HepG2 (cell line): Measurements from ENCODE around the gene SLC6A5. TPM values are rescaled to one million over a fixed set of nuclear protein-coding genes. Genes with fewer than 3 reads are reported as not detected.

Experiments
- ATAC-seq: fragments of 200-7000 bp; cut with Tn5 transposase; 3 replicates; pipeline ENCODE4 v1.9.1; 2020; ENCODE audit warnings: mild to moderate bottlenecking, moderate library complexity
- BruUV-seq: library from RNA; stranded (reverse); fragments of 400-500 nt; replicated peaks from 2 replicates; lab custom pipeline; 2021; lab: Mats Ljungman, UMichigan
- CTCF ChIA-PET: fragments of 300-600 bp; formaldehyde crosslinking; extraction: SDS; loops from one replicate; lab custom pipeline; 2021; ENCODE audit warnings: low total read pairs, inconsistent platforms, low intra/inter-chr PET ratio; lab: Yijun Ruan, JAX
- POLR2A ChIA-PET: fragments of 350-600 bp; sonication (Branson Sonifier 250); formaldehyde crosslinking; loops from one replicate; lab custom pipeline; 2020; ENCODE audit warnings: antibody characterized with exemption, inconsistent platforms; lab: Yijun Ruan, JAX
- DNase-seq: peaks from one replicate; pipeline ENCODE4 v3.0.0-alpha.2; 2015; ENCODE audit warnings: low spot score
- FAIRE-seq: peaks from 3 replicates; lab custom pipeline; 2011; peaks lifted over from hg19 to GRCh38; lab: Jason Lieb, UNC
- H2AFZ ChIP-seq: one replicate; pipeline ENCODE4 v1.6.1; 2011; ENCODE audit warnings: low read length, inconsistent platforms
- H3K27ac ChIP-seq: fragments of 300-600 bp; 3 replicates; pipeline ENCODE4 v1.8.0; 2011; ENCODE audit warnings: mixed run types, mild to moderate bottlenecking, mixed read lengths, low read length, inconsistent platforms; ENCODE audit not compliant: insufficient read depth; ENCODE audit errors: extremely low read length
- H3K27me3 ChIP-seq, 2 experiments: fragments of 200-600 bp in 1 of 2; 2 replicates in 1 of 2; 3 replicates in 1 of 2; pipeline versions ENCODE4 v1.6.0 to v1.8.0; 2011; ENCODE audit warnings: low read length in 2 of 2, mild to moderate bottlenecking in 2 of 2, moderate library complexity in 2 of 2, inconsistent platforms in 1 of 2; ENCODE audit not compliant: insufficient read depth in 2 of 2, control insufficient read depth in 1 of 2
- H3K36me3 ChIP-seq, 2 experiments: fragments of 200-600 bp in 1 of 2; replicated peaks in 1 of 2; 2 replicates in 1 of 2; 3 replicates in 1 of 2; pipeline versions ENCODE4 v1.5.1 to v1.8.0; 2011; ENCODE audit warnings: low read length in 2 of 2, inconsistent platforms in 1 of 2; ENCODE audit not compliant: insufficient read depth in 2 of 2, control insufficient read depth in 1 of 2
- H3K4me1 ChIP-seq: 2 replicates; pipeline ENCODE4 v1.5.1; 2012; ENCODE audit warnings: low read length, inconsistent platforms; ENCODE audit not compliant: insufficient read depth
- H3K4me2 ChIP-seq: 2 replicates; pipeline ENCODE4 v1.6.0; 2011; ENCODE audit warnings: low read depth, low read length, inconsistent platforms
- H3K4me3 ChIP-seq, 3 experiments: fragments of 200-600 bp in 1 of 3; sonication (generic), shearing (Covaris generic) in 1 of 3; replicated peaks in 1 of 3; 2 replicates each; pipeline ENCODE4 v1.5.1; 2011 to 2016; ENCODE audit warnings: low read length in 3 of 3, inconsistent platforms in 2 of 3, low read depth in 2 of 3, mild to moderate bottlenecking in 2 of 3, control low read depth in 1 of 3, mixed read lengths in 1 of 3; ENCODE audit not compliant: insufficient read depth in 1 of 3
- H3K79me2 ChIP-seq: one replicate; pipeline ENCODE4 v1.6.1; 2011; ENCODE audit warnings: low read length, inconsistent platforms; ENCODE audit not compliant: insufficient read depth
- H3K9ac ChIP-seq: 2 replicates; pipeline ENCODE4 v1.6.0; 2011; ENCODE audit warnings: mild to moderate bottlenecking, low read depth, low read length, inconsistent platforms; ENCODE audit not compliant: insufficient read depth
- H3K9me3 ChIP-seq: 2 replicates; pipeline ENCODE4 v1.5.1; 2012; ENCODE audit warnings: mild to moderate bottlenecking, low read length
- H4K20me1 ChIP-seq: 2 replicates; pipeline ENCODE4 v1.6.0; 2011; ENCODE audit warnings: inconsistent platforms, mild to moderate bottlenecking, low read length, moderate library complexity; ENCODE audit not compliant: insufficient read depth
- HOXA3 ChIP-seq: sonication (generic); formaldehyde crosslinking; IDR thresholded peaks from 2 replicates; pipeline ENCODE4 v1.5.0; 2020; ENCODE audit warnings: missing genetic modification reagents
- ISX ChIP-seq: sonication (generic); formaldehyde crosslinking; conservative IDR thresholded peaks from 2 replicates; pipeline ENCODE4 v1.5.0; 2020; ENCODE audit warnings: missing genetic modification reagents
- JUN ChIP-seq: sonication (generic); formaldehyde crosslinking; IDR thresholded peaks from 2 replicates; pipeline ENCODE4 v1.4.0; 2020; ENCODE audit warnings: mild to moderate bottlenecking, missing genetic modification reagents
- MED13 ChIP-seq: sonication (generic); formaldehyde crosslinking; IDR thresholded peaks from 2 replicates; pipeline ENCODE4 v1.5.0; 2020; ENCODE audit warnings: missing genetic modification reagents
- MLLT10 ChIP-seq: sonication (generic); formaldehyde crosslinking; IDR thresholded peaks from 2 replicates; pipeline ENCODE4 v1.4.0; 2020; ENCODE audit warnings: missing genetic modification reagents
- NR2F2 ChIP-seq: IDR thresholded peaks from 2 replicates; pipeline ENCODE4 v1.6.1; 2012; ENCODE audit warnings: low read depth, inconsistent platforms, borderline replicate concordance
- SRSF1 ChIP-seq: fragments of 200-400 bp; formaldehyde crosslinking; optimal IDR thresholded peaks from 2 replicates; pipeline ENCODE3; 2017; ENCODE audit warnings: mild to moderate bottlenecking, low read depth, low read length, moderate library complexity
- TGIF2 ChIP-seq: IDR thresholded peaks from 2 replicates; pipeline ENCODE4 v1.6.1; 2016; ENCODE audit warnings: control low read depth, missing compliant biosample characterization
- TSC22D2 ChIP-seq: sonication (generic); formaldehyde crosslinking; IDR thresholded peaks from 2 replicates; pipeline ENCODE4 v1.5.1; 2020; ENCODE audit warnings: missing genetic modification reagents, mild to moderate bottlenecking, borderline replicate concordance
- ZFP37 ChIP-seq: sonication (generic); formaldehyde crosslinking; IDR thresholded peaks from 2 replicates; pipeline ENCODE4 v1.4.0; 2020; ENCODE audit warnings: missing genetic modification reagents, borderline replicate concordance
- ZNF121 ChIP-seq: sonication (generic); formaldehyde crosslinking; IDR thresholded peaks from 2 replicates; pipeline ENCODE4 v1.5.0; 2020; ENCODE audit warnings: mild to moderate bottlenecking, missing genetic modification reagents
- ZNF496 ChIP-seq: sonication (generic); formaldehyde crosslinking; IDR thresholded peaks from 2 replicates; pipeline ENCODE4 v1.8.1; 2023; ENCODE audit warnings: mild to moderate bottlenecking, moderate library complexity, missing genetic modification reagents; ENCODE audit not compliant: insufficient replicate concordance
- ZNF510 ChIP-seq: sonication (generic); formaldehyde crosslinking; IDR thresholded peaks from 2 replicates; pipeline ENCODE4 v1.4.0; 2020; ENCODE audit warnings: low read depth, mild to moderate bottlenecking, missing genetic modification reagents
- ZNF574 ChIP-seq: sonication (generic); formaldehyde crosslinking; IDR thresholded peaks from 2 replicates; pipeline ENCODE4 v1.4.0; 2020; ENCODE audit warnings: missing genetic modification reagents
- WGBS: methylation state at CpG from one replicate; pipeline ENCODE4 v1.1.6; 2017; ENCODE audit warnings: low lambda C conversion rate; 5-methylcytosine and 5-hydroxymethylcytosine counted together
- in situ Hi-C: cut with HindIII; loops from 2 replicates; pipeline ENCODE4 v1.10.0; 2017; ENCODE audit warnings: low pct_unique_long_range_greater_than_20kb; ENCODE audit not compliant: extremely low pct_ligation_motif_present
- intact Hi-C: fragments of 100-400 bp; cut with micrococcal nuclease; formaldehyde crosslinking; loops from one replicate; pipeline ENCODE4 v1.10.0; 2022; ENCODE audit not compliant: unreplicated experiment
- polyA plus RNA-seq, 8 experiments: library from polyadenylated mRNA; depleted of rRNA in 3 of 8; stranded (reverse) in 7 of 8; unstranded in 1 of 8; fragments of >200 nt; fragmentation: Illumina TruSeq in 4 of 8; extraction: Trizol in 4 of 8; gene quantifications; 2 replicates each; pipeline versions ENCODE4 v1.2.1 to v1.2.3, GENCODE V29; 2011 to 2016; ENCODE audit warnings: low read depth in 4 of 8, missing spikeins in 1 of 8, mixed read lengths in 1 of 8; ENCODE audit not compliant: insufficient read depth in 1 of 8
- total RNA-seq, 5 experiments: library from RNA; depleted of rRNA; stranded (reverse); fragments of >200 nt; fragmentation: Illumina TruSeq; extraction: Trizol; gene quantifications; 2 replicates each; pipeline ENCODE4 v1.2.3, GENCODE V29; 2016; ENCODE audit warnings: low read depth in 1 of 5
- TF ChIP-seq, protein P1 (sequence below): sonication (generic); formaldehyde crosslinking; IDR thresholded peaks from 2 replicates; pipeline ENCODE4 v1.5.0; 2020; ENCODE audit warnings: mild to moderate bottlenecking, missing genetic modification reagents, borderline replicate concordance
- TF ChIP-seq, protein P2 (sequence below): sonication (generic); formaldehyde crosslinking; IDR thresholded peaks from 2 replicates; pipeline ENCODE4 v1.4.0; 2020; ENCODE audit warnings: missing genetic modification reagents, borderline replicate concordance

Gene SLC6A5
- total and polyA plus RNA-seq, 2 of the 13 experiments (the other 11 are each of a cell fraction or from before 2014, with no cell fraction given), result not detected

- TF ChIP-seq MED13 (CRISPR knock-in tag) (no peak), ZNF496 (no peak), ISX (CRISPR knock-in tag) (no peak), NR2F2 (no peak), TSC22D2 (CRISPR knock-in tag) (no peak), ZNF510 (no peak), SRSF1 (no peak), ZFP37 (CRISPR knock-in tag) (no peak), JUN (CRISPR knock-in tag) (no peak), ZNF574 (CRISPR knock-in tag) (no peak), TGIF2 (CRISPR knock-in tag) (no peak), HOXA3 (no peak), ZNF121 (CRISPR knock-in tag) (no peak), MLLT10 (CRISPR knock-in tag) (no peak)
- TF ChIP-seq, protein P1, sequence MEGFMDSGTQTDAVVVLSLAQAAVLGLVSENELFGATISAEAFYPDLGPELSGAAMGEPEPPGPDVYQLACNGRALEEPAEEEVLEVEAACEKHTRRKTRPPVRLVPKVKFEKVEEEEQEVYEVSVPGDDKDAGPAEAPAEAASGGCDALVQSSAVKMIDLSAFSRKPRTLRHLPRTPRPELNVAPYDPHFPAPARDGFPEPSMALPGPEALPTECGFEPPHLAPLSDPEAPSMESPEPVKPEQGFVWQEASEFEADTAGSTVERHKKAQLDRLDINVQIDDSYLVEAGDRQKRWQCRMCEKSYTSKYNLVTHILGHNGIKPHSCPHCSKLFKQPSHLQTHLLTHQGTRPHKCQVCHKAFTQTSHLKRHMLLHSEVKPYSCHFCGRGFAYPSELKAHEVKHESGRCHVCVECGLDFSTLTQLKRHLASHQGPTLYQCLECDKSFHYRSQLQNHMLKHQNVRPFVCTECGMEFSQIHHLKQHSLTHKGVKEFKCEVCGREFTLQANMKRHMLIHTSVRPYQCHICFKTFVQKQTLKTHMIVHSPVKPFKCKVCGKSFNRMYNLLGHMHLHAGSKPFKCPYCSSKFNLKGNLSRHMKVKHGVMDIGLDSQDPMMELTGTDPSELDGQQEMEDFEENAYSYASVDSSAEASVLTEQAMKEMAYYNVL (CRISPR knock-in tag), result no peak
- TF ChIP-seq, protein P2, sequence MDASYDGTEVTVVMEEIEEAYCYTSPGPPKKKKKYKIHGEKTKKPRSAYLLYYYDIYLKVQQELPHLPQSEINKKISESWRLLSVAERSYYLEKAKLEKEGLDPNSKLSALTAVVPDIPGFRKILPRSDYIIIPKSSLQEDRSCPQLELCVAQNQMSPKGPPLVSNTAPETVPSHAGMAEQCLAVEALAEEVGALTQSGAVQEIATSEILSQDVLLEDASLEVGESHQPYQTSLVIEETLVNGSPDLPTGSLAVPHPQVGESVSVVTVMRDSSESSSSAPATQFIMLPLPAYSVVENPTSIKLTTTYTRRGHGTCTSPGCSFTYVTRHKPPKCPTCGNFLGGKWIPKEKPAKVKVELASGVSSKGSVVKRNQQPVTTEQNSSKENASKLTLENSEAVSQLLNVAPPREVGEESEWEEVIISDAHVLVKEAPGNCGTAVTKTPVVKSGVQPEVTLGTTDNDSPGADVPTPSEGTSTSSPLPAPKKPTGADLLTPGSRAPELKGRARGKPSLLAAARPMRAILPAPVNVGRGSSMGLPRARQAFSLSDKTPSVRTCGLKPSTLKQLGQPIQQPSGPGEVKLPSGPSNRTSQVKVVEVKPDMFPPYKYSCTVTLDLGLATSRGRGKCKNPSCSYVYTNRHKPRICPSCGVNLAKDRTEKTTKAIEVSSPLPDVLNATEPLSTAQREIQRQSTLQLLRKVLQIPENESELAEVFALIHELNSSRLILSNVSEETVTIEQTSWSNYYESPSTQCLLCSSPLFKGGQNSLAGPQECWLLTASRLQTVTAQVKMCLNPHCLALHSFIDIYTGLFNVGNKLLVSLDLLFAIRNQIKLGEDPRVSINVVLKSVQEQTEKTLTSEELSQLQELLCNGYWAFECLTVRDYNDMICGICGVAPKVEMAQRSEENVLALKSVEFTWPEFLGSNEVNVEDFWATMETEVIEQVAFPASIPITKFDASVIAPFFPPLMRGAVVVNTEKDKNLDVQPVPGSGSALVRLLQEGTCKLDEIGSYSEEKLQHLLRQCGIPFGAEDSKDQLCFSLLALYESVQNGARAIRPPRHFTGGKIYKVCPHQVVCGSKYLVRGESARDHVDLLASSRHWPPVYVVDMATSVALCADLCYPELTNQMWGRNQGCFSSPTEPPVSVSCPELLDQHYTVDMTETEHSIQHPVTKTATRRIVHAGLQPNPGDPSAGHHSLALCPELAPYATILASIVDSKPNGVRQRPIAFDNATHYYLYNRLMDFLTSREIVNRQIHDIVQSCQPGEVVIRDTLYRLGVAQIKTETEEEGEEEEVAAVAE (CRISPR knock-in tag), result no peak
- TF ChIP-seq, all 625 proteins: peak for 0
- peaks cover 0 to 11% of the 10 kb centered on the region in 2 experiments; a peak in 2 of 5 replicates for H3K27me3 ChIP-seq
- no peaks in the 10 kb centered on the region for H3K4me1 ChIP-seq
- no peak for DNase-seq
- ATAC-seq, result no peak
- no peak overlapping the region for H3K4me3 ChIP-seq
- H4K20me1 ChIP-seq, result no peaks in the 10 kb centered on the region
- no peaks in the 10 kb centered on the region for H3K9me3 ChIP-seq
- FAIRE-seq, result no peak
- WGBS, result 3% methylated on average over 4 of the region's 4 CpGs
- in situ Hi-C loops (loop anchor here (25.0 kb wide), 1 partner anchor 486 kb away; no protein-coding TSS in a partner anchor), intact Hi-C loops (no loop called here)
- no TSS peak for BruUV-seq
- no peak overlapping the region for H3K9ac ChIP-seq
- H3K36me3 ChIP-seq, result no peaks in the 10 kb centered on the region
- no peak overlapping the region for H3K4me2 ChIP-seq
- ChIA-PET POLR2A (no interaction called here), CTCF (no interaction called here)
- no peak overlapping the region for H2AFZ ChIP-seq
- no peak overlapping the region for H3K27ac ChIP-seq
- no peaks in the 10 kb centered on the region for H3K79me2 ChIP-seq
Measured at GRCh38 chr11:20623252-20623651, 23.8 kb downstream of the SLC6A5 start.
